ENCODE data around the gene CLIC1. TPM values are rescaled to one million over a fixed set of nuclear protein-coding genes. Genes with fewer than 3 reads are reported as not detected.

Gene CLIC1
- total and polyA plus RNA-seq, 7 donors: 172 to 668 (median 251) TPM

DNA sequence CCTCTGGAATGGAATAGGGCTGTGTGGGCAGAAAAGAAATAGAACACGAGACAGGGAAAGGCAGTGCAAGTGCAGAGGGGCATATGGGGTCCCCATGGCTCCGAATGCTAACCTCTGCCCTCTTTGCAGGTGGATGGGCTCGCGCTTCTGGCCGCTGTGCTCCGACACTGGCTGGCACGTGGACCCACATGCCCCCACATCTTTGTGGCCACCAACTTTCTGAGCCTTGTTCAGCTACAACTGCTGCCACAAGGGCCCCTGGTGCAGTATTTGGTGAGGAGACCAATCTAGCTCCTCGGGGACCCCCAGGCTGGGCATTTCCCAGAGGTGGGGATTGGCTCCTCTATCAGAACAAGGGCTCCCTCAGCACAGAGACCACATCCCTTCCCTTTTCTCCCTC is 25.0 kb upstream of the CLIC1 start:
- TF ChIP-seq POLR2A (IDR thresholded peaks at IDR 0.05): no peak
- no peak for DNase-seq
- peaks cover 0 to 10% (median 3%) of the 10 kb centered on the region in 3 donors for H3K27me3 ChIP-seq
- no peak overlapping the region for H3K27ac ChIP-seq
- peaks cover 0 to 6% (median 5%) of the 10 kb centered on the region in 4 donors for H3K4me1 ChIP-seq
- 96 to 97% methylated on average over 8 of the region's 8 CpGs for WGBS, 2 donors
- no peak overlapping the region for H3K4me3 ChIP-seq
- H3K9me3 ChIP-seq: no peaks in the 10 kb centered on the region
- H3K36me3 ChIP-seq: no peaks in the 10 kb centered on the region
- intact Hi-C loops (cut with DNase I): no loop called here

DNA sequence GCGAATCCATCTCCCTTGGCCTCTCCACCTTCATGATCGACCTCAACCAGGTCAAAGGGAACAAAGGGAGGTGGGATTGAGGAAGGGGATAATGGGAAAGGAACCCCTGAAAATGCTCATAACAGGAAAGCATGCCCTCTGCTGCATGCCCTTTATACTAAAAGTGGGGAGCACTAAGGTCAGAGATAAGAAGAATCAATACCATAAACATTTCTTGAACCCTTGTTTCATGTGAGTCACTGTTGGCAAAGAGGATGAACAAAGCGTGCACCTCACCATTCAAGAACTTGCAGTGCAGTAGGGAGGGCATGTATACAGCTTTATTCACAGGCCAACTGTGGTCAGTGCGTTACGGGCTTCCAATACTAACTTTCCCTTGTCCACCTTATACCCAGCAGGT is 24.5 kb upstream of the CLIC1 start:
- peaks cover 0 to under 1% (median 0%) of the 10 kb centered on the region in 4 donors for H3K4me1 ChIP-seq
- WGBS, 2 donors: 80 to 89% methylated on average over 5 of the region's 5 CpGs
- no peak for DNase-seq
- H3K9me3 ChIP-seq: no peaks in the 10 kb centered on the region
- peaks cover 0 to 5% (median 1%) of the 10 kb centered on the region in 3 donors for H3K27me3 ChIP-seq
- intact Hi-C loops (cut with DNase I): no loop called here
- no peak overlapping the region for H3K4me3 ChIP-seq
- TF ChIP-seq EP300 (IDR thresholded peaks at IDR 0.05): no peak
- no peak overlapping the region for H3K27ac ChIP-seq
- no peaks in the 10 kb centered on the region for H3K36me3 ChIP-seq

GRCh38 chr6:31758281-31758680 is 22.0 kb upstream of the CLIC1 start:
- Histone ChIP-seq H3K27ac (no peak overlapping the region), H3K4me3 (no peak overlapping the region), H3K36me3 (no peaks in the 10 kb centered on the region), H3K4me1 (no peaks in the 10 kb centered on the region), H3K9me3 (no peaks in the 10 kb centered on the region), H3K27me3 (no peaks in the 10 kb centered on the region)
- DNase-seq: no peak
- TF ChIP-seq CTCF (IDR thresholded peaks at IDR 0.05) (no peak), POLR2A (IDR thresholded peaks at IDR 0.05) (no peak), EP300 (IDR thresholded peaks at IDR 0.05) (no peak)
- intact Hi-C loops (cut with DNase I): no loop called here
- 97 to 98% methylated on average over 2 of the region's 2 CpGs for WGBS, 2 donors

DNA sequence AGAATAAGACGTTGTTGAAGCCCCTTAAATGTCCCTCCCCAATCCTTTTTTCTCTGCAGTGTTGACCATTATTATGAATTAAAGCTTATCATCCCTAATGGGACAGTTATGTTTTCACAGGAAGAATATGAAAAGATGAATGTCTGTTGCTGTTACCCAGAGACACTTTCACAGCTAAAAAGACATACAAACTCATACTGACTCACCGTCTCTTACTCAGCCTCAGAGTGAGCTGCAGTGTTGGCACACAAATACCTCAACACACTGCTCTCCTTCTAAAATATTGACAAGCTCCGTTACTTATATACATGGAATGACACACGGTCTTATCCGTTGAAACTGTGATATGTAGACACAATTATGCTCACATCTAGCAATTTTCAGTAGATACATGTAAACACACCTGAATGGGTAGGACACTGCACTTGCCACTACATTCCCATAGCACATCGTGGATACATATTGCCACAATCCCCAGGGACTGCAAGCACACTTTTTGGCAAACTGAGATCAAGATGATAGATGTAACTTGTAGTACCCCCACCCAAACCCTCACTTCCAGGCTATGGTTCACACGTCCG is 16.5 kb upstream of the CLIC1 start:
- WGBS, 2 donors: 77% methylated on average over 8 of the region's 8 CpGs
- intact Hi-C loops (cut with DNase I): no loop called here
- Histone ChIP-seq H3K36me3 (no peaks in the 10 kb centered on the region), H3K4me3 (no peak overlapping the region), H3K9me3 (no peaks in the 10 kb centered on the region), H3K27ac (no peak overlapping the region), H3K4me1 (peaks cover 0 to under 1% (median 0%) of the 10 kb centered on the region in 4 donors), H3K27me3 (no peaks in the 10 kb centered on the region)
- DNase-seq: no peak
- no peak for TF ChIP-seq EP300 (IDR thresholded peaks at IDR 0.05)
- no peak for TF ChIP-seq CTCF (IDR thresholded peaks at IDR 0.05)
- TF ChIP-seq POLR2A (IDR thresholded peaks at IDR 0.05): no peak
- TF ChIP-seq POLR2AphosphoS5 (IDR thresholded peaks at IDR 0.05): no peak

- WGBS, 2 donors: 62 to 84% methylated on average over 7 of the region's 7 CpGs
- DNase-seq: no peak
- H3K9me3 ChIP-seq: no peaks in the 10 kb centered on the region
- intact Hi-C loops (cut with DNase I): no loop called here
- TF ChIP-seq CTCF (IDR thresholded peaks at IDR 0.05): no peak
- no peak for TF ChIP-seq EP300 (IDR thresholded peaks at IDR 0.05)
- TF ChIP-seq POLR2AphosphoS5 (IDR thresholded peaks at IDR 0.05): no peak
- H3K36me3 ChIP-seq: no peaks in the 10 kb centered on the region
- H3K27ac ChIP-seq: no peak overlapping the region
- H3K4me3 ChIP-seq: no peak overlapping the region
- peaks cover 0 to 14% (median 6%) of the 10 kb centered on the region in 4 donors for H3K4me1 ChIP-seq
- H3K27me3 ChIP-seq: no peaks in the 10 kb centered on the region
These were observed 14.2 kb upstream of the CLIC1 start for GRCh38 chr6:31750411-31751022.

Measured in sigmoid colon (tissue), 7 donors.